GM12801 (cell line): ENCODE measurements around the gene NUBP1.

Source experiments
- CTCF ChIP-seq: IDR thresholded peaks from one replicate; pipeline ENCODE4 v1.5.1; 2011; ENCODE audit warnings: control low read depth; ENCODE audit not compliant: insufficient read length; ENCODE audit errors: extremely low read depth

The NUBP1 gene

GRCh38 chr16:10799736-10800135 lies 56.1 kb downstream of the NUBP1 start:
- TF ChIP-seq CTCF = no peak

GRCh38 chr16:10805334-10805733 lies 61.7 kb downstream of the NUBP1 start:
- TF ChIP-seq CTCF = no peak

- TF ChIP-seq CTCF = no peak
These were observed 63.1 kb downstream of the NUBP1 start for GRCh38 chr16:10806698-10807097.

GRCh38 chr16:10808218-10808617 lies 64.6 kb downstream of the NUBP1 start:
- TF ChIP-seq CTCF = no peak

- TF ChIP-seq CTCF = no peak
These were observed 65.2 kb downstream of the NUBP1 start for GRCh38 chr16:10808850-10809249.

- TF ChIP-seq CTCF = no peak
These were observed 66.1 kb downstream of the NUBP1 start for GRCh38 chr16:10809706-10810105.

GRCh38 chr16:10812312-10813098 lies 68.9 kb downstream of the NUBP1 start:
- TF ChIP-seq CTCF = no peak
